ENCODE data around the gene RLIM.
"Not testable (repeated sequence)": the region's sequence is repeated elsewhere in the genome, so short reads cannot be mapped to it uniquely, and the experiment has no call there.

RLIM gene

DNA sequence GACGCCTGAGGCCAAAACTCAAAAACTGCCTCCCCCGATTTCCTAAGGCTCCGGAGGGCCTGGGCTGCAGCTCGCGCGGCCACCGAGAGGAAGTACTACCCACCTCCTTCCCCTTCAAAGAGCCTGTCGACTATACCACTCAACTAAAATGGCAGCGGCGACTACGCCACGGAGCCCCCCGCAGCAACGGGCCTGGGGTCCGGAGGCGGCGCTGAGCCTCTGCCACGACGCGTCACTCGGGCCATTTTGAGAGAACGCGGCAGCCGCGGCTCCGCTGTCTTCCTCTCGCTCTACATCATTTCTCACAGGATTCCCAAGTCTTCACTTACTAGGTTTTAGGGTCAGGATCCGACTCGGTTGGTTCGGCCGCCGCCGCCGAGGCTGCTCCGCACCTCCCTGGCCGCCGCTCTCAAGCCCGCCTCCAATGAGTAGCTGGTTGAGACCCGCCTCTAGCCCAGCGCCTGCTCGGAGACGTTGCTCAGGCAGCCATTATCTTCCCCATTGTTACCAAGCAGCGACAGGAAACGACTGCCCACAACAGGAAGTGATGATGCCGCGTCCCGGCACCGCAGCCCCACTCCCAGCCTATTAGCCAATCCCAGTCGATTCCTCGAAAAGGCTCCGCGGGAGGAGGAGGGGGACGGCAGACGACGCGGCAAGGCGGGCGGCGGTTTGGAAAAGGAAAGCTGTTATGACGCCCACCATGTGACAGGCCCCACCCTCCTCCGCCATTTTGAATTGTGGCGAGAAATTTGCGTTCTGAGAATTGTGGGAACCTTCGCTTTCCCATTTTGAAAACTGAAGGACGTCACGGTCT is at the start of gene RLIM:
Gene RLIM, minus strand, starts transcription at position 532 of the 817 bp plus-strand sequence. CDS start 18,647 bp downstream, outside the sequence.
- DNase-seq (ENCODE audit: low read depth): peak; percentile 91

- DNase-seq (ENCODE audit: low read depth): peak; percentile 11
Measured at GRCh38 chrX:74656079-74656745, 41.8 kb upstream of the RLIM start.

DNA sequence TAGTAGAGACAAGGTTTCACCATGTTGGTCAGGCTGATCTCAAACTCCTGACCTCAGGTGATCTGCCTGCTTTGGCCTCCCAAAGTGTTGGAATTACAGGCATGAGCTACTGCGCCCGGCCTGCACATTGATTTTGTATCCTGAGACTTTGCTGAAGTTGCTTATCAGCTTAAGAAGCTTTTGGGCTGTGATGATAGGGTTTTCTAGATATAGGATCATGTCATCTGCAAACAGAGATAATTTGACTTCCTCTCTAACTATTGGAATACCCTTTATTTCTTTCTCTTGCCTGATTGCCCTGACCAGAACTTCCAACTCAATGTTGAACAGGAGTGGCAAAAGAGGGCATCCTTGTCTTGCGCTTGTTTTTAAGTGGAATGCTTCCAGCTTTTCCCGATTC is 40.5 kb upstream of the RLIM start:
- not testable (repeated sequence) for DNase-seq (ENCODE audit: low read depth)

GRCh38 chrX:74636749-74637314 is 22.4 kb upstream of the RLIM start:
- no peak for DNase-seq (ENCODE audit: low read depth)

DNA sequence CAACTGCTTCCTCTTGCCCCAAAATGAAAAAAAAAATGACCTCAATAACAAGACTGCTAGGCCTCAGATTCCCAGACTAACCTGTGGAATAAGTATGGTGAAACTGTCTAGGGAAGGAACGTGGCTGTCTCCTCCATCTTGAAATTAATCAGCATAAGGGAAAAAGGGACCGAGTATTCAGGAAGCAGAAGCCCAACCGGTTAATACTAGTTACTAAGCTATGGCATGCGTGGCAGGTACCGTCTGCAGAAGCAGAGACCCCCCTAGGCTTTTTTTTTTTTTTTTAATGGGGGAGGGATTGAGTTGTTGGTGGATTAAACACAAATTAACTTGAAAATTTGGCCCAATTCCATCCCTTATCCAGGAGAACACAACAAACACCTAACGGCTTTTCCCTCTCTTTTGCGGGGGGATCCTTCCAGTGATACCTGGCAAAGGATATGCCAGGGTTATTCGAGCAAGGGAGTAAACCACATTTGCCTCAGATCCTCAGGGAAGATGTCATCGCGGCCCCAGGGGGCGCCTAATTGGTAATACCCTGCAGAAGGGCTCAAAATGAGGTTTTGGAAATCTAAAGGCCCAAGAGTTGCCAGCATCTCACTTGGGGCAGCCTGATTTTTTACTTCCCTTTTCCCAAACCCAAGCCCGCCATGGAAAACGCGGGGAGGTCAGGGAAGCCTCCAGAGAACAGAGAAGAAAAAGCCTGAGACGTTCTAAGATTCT is 893 bp downstream of the RLIM start:
- DNase-seq (ENCODE audit: low read depth): no peak

- no peak for DNase-seq (ENCODE audit: low read depth)
Measured at GRCh38 chrX:74606799-74607198, 7.6 kb downstream of the RLIM start.

DNA sequence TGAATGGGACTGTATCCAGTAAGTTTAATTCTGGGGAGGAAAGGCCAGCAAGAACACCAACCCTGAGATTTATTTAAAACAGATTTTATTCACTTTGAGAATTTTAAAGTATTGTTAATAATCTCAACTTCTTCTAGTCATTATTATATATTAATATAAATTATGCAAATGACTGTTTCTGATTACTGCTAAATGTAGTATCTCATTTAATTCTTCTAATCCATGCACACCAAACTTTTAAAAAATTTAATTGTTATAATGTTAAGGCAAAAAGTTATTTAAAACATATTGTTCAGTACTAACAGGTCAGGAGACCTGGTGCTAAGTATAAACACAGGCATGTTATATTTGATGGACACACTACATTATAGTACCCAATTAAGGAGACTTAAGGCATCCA is 8.1 kb downstream of the RLIM start:
- no peak for DNase-seq (ENCODE audit: low read depth)

DNA sequence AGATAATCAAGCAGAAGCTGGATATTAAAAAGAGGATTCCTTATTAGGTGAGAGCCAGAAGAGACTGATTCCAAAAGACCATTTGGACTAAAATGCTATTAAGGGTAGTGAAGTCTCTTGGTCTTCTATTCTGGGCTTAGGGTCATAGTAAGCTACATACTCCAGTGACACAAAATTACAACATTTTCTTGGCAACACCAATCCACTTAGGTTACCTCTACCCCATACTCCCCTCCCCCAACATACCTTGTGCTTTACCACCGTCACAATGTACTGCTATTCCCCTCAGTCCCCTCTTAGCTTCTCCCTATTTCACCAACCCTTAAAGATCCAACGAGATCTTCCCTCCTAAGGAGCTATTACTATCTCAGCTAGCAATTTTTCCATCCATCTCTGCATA is 11.4 kb downstream of the RLIM start:
- DNase-seq (ENCODE audit: low read depth): no peak

- DNase-seq (ENCODE audit: low read depth): no peak
Measured at GRCh38 chrX:74602142-74602541, 12.3 kb downstream of the RLIM start.

GRCh38 chrX:74593593-74593992 is 20.8 kb downstream of the RLIM start:
- DNase-seq (ENCODE audit: low read depth): no peak

- no peak for DNase-seq (ENCODE audit: low read depth)
Measured at GRCh38 chrX:74585766-74586165, 28.7 kb downstream of the RLIM start.

DNA sequence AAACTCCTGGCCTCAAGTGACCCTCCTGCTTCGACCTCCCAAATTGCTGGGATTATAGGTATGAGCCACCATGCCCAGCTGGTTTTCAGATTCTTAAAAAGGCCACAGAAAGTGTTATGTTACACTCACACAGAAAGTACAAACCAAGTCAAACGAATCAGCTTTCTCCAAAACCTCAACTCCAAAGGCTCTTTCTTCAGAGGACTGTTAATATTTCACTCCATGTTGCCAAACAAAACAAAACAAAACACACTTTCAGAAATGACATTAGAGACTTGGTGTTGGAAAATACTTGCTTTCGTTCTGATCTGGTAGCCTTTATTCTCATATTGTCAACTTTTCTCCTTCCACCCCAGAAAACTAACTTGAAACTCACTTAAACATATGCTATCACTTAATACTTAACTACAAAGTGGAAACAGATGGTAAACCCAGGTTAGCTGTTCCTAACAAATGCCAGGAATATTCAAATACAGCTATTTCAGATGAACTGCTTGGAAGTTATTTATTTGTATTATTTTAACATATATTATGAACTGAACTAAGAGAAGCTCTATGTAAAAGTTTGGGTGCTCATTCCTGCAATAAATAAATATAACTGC is 34.7 kb downstream of the RLIM start:
- peak; percentile 26 for DNase-seq (ENCODE audit: low read depth)

DNA sequence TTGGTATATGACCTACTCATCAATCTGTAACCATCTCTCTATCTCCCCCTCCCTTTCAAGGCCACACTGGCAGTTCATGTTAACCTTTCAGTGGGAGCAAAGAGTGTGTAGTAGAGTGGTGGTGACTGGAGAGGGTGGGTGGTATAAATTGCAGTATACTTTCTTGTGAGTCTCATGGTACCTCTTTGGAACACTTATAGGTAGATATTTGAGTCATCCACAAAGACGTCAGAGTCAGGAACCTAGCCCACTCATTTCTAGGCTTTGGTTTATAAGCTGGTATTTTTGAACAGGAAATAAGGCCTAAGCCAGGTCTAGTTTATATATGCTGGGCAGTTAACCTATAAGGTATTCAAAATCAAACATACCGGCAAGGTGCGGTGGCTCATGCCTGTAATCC is 36.3 kb downstream of the RLIM start:
- no peak for DNase-seq (ENCODE audit: low read depth)

- no peak for DNase-seq (ENCODE audit: low read depth)
Measured at GRCh38 chrX:74557378-74557777, 57.0 kb downstream of the RLIM start.

DNA sequence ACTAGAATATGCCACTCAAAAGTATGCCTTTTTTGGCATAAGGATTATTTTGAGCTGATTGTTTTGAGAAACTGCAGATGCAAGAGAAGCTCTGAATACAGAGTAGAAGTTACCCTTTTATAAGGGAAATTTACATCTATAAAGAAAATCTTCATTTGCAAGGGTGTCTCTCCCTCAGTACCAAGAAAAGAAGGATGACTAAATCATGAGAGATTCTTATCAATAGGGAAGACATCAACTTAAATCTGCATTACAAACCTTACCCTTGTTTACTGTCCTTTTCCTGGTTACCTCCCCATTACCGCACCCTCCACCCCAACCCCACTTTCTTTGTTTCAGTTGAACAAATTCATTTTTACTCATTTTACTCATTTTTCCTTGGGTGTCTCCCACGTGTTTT is 62.5 kb downstream of the RLIM start:
- DNase-seq (ENCODE audit: low read depth): no peak

GRCh38 chrX:74550295-74550802 is 64.1 kb downstream of the RLIM start:
- peak; percentile 35 for DNase-seq (ENCODE audit: low read depth)

DNA sequence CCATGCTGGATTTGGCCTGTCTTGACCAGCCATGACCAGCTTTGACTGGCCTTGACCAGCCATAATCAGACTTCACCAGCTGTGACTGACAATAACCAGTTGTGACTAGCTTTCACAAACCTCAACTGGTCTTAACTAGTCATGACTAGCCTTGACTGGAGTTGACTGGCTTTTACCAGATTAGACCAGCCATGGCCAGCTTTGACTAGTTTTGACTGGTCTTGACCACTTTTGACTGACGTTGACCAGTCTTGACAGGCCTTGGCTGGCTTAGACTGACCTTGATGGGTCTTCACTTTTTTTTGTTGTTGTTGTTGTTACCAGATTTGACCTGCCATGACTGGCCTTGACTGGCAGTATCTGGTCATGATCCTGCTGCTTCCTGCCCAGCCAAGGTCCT is 67.4 kb downstream of the RLIM start:
- no peak for DNase-seq (ENCODE audit: low read depth)

GRCh38 chrX:74545880-74546523 is 68.4 kb downstream of the RLIM start:
- DNase-seq (ENCODE audit: low read depth): no peak

DNA sequence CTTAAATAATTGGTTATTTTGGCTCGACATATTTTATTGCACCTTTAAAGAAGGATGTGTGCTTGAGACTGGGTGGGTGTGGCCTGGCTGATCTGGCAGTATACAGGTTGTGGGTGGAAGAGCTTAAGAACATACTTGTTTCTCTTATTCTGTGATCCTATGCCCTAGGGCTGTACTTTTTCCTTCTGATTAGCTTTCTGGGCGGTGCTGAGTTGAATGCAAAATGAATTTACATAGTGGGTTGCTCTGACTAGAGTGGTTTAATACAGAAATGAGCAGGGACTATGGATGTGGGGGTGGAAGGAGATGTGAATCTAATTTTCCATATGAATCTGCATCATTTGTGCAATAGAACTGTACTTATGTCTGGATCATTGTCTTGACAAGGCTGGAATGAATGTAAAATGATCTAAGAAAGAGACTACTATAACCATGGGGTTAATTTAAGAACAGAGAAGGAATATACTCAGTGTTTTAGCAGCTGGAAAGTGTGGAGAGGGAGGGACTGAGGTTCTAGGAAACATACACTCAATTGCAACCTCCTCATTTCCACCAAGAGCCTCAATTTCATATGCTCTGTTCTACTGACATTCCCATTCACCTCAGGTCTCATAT is 73.7 kb downstream of the RLIM start:
- DNase-seq (ENCODE audit: low read depth): no peak

DNA sequence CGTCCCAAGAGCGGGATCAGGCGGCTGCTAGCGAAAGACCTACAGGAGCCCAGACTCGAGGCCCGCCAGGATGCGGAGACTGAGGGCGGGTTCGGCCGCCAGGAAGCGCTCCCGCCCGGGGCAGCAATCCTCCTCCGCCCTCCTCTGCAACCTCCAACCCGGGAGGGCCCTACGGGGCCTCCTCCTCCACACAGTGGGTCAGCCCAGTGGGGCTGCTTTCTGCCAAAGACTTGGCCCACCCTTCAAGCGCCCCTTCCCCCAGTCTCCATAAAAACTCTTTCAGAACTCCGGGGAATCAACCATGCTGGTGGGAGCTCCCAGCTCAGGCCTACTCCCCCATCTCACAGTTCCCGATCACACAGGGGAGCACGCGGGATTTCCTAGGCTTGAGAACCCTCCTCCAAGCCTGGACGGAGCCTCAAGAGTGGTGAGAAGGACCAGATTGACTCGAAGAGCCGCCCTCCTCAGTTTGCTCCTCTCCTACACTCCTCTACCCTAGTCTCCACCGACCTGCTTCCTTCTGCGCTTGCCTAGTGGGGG is 77.5 kb downstream of the RLIM start:
- DNase-seq (ENCODE audit: low read depth): no peak

Data from stromal cell of bone marrow (primary cell).